ENCODE data around the gene FOXM1.

DNA sequence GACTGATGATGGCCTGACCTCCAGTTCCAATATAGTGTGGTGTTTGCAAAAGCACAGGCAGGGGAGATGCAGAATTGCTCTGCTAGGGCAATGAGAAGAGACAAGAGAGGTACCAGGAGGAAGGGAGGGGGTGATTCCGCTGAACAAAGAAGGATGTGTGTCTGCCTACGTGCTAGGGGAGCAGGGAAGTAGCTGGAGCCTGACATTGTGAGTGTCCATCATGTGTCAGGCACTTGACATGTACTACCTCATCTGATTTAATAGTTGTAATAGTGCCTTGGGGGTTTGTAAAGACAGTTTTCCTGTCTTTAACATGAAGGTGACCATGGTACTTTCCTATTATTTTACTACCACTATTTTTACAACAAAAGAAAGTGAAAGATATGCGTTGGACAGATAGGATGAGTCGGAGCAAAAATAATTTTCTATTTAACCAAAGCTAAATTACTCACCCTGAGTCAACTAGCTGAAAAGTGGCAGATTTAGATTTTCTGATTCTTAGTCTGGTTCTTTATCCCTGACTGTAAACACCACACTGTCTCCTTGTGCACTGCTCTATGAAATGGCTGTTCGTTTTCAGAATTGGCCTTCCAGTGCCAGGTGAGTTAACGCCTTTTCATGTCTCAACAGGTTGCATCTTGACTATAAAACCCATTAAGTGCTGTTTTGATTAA, 48.5 kb upstream of the FOXM1 start:
- TF ChIP-seq, protein P1, sequence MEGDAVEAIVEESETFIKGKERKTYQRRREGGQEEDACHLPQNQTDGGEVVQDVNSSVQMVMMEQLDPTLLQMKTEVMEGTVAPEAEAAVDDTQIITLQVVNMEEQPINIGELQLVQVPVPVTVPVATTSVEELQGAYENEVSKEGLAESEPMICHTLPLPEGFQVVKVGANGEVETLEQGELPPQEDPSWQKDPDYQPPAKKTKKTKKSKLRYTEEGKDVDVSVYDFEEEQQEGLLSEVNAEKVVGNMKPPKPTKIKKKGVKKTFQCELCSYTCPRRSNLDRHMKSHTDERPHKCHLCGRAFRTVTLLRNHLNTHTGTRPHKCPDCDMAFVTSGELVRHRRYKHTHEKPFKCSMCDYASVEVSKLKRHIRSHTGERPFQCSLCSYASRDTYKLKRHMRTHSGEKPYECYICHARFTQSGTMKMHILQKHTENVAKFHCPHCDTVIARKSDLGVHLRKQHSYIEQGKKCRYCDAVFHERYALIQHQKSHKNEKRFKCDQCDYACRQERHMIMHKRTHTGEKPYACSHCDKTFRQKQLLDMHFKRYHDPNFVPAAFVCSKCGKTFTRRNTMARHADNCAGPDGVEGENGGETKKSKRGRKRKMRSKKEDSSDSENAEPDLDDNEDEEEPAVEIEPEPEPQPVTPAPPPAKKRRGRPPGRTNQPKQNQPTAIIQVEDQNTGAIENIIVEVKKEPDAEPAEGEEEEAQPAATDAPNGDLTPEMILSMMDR (IDR thresholded peaks at IDR 0.05): no peak
- TF ChIP-seq POLR2A (IDR thresholded peaks at IDR 0.05) (no peak), POLR2AphosphoS5 (IDR thresholded peaks at IDR 0.05) (no peak), EP300 (IDR thresholded peaks at IDR 0.05) (no peak)
